IPS-11a (cell line): ENCODE results near the gene DRD3.

ENCODE experiments used
- H3K4me3 ChIP-seq: one replicate; pipeline ENCODE4 v1.5.1; 2013; ENCODE audit warnings: low read depth, low read length, control low read depth

The DRD3 gene

GRCh38 chr3:114186501-114186900, 7.6 kb upstream of the DRD3 start:
- H3K4me3 ChIP-seq = no peak overlapping the region

- H3K4me3 ChIP-seq = no peak overlapping the region
These were observed 723 bp upstream of the DRD3 start for GRCh38 chr3:114179575-114179974.

GRCh38 chr3:114176890-114177289, 2.0 kb downstream of the DRD3 start:
- no peak overlapping the region for H3K4me3 ChIP-seq

- no peak overlapping the region for H3K4me3 ChIP-seq
These were observed 2.4 kb downstream of the DRD3 start for GRCh38 chr3:114176487-114176886.

GRCh38 chr3:114175204-114175987, 3.5 kb downstream of the DRD3 start:
- no peak overlapping the region for H3K4me3 ChIP-seq

- H3K4me3 ChIP-seq = no peak overlapping the region
These were observed 7.2 kb downstream of the DRD3 start for GRCh38 chr3:114171677-114172076.

GRCh38 chr3:114168150-114168549, 10.7 kb downstream of the DRD3 start:
- H3K4me3 ChIP-seq = no peak overlapping the region

GRCh38 chr3:114157321-114157720, 21.5 kb downstream of the DRD3 start:
- H3K4me3 ChIP-seq = no peak overlapping the region

- H3K4me3 ChIP-seq = no peak overlapping the region
These were observed 23.5 kb downstream of the DRD3 start for GRCh38 chr3:114155370-114155821.

- no peak overlapping the region for H3K4me3 ChIP-seq
These were observed 24.5 kb downstream of the DRD3 start for GRCh38 chr3:114154321-114154821.

GRCh38 chr3:114152519-114153151, 26.2 kb downstream of the DRD3 start:
- H3K4me3 ChIP-seq = no peak overlapping the region

GRCh38 chr3:114151091-114151490, 27.8 kb downstream of the DRD3 start:
- H3K4me3 ChIP-seq = no peak overlapping the region

- H3K4me3 ChIP-seq = no peak overlapping the region
These were observed 31.6 kb downstream of the DRD3 start for GRCh38 chr3:114147251-114147650.

- H3K4me3 ChIP-seq = no peak overlapping the region
These were observed 33.8 kb downstream of the DRD3 start for GRCh38 chr3:114144909-114145688.

- H3K4me3 ChIP-seq = no peak overlapping the region
These were observed 35.0 kb downstream of the DRD3 start for GRCh38 chr3:114143817-114144216.

- H3K4me3 ChIP-seq = no peak overlapping the region
These were observed 39.0 kb downstream of the DRD3 start for GRCh38 chr3:114139836-114140235.

GRCh38 chr3:114133947-114134346, 44.9 kb downstream of the DRD3 start:
- no peak overlapping the region for H3K4me3 ChIP-seq

GRCh38 chr3:114132500-114132899, 46.4 kb downstream of the DRD3 start:
- no peak overlapping the region for H3K4me3 ChIP-seq

GRCh38 chr3:114128826-114129225, 50.0 kb downstream of the DRD3 start:
- no peak overlapping the region for H3K4me3 ChIP-seq

GRCh38 chr3:114128231-114128630, 50.6 kb downstream of the DRD3 start:
- no peak overlapping the region for H3K4me3 ChIP-seq

- H3K4me3 ChIP-seq = no peak overlapping the region
These were observed 51.3 kb downstream of the DRD3 start for GRCh38 chr3:114127517-114127916.
